Tibial nerve (tissue), 4 donors: ENCODE measurements around the gene ZNF772.

Experiments
- CTCF ChIP-seq, 5 experiments: fragments of 200-600 bp in 3 of 5; fragments of 450-650 bp in 2 of 5; sonication (generic) in 3 of 5; IDR thresholded peaks; one replicate each; pipeline ENCODE4 v1.5.1; 2016 to 2019; ENCODE audit warnings: antibody characterized with exemption in 5 of 5, mild to moderate bottlenecking in 3 of 5, moderate library complexity in 2 of 5
- EP300 ChIP-seq, 2 donors: sonication (generic); formaldehyde crosslinking; IDR thresholded peaks; one replicate each; pipeline ENCODE4 v1.6.1; 2017; ENCODE audit warnings: antibody characterized with exemption in 2 of 2, mild to moderate bottlenecking in 1 of 2
- POLR2A ChIP-seq, 2 donors: fragments of 450-650 bp; IDR thresholded peaks; one replicate each; pipeline ENCODE4 v1.6.1; 2017; ENCODE audit warnings: antibody characterized with exemption in 2 of 2, mild to moderate bottlenecking in 2 of 2, moderate library complexity in 2 of 2

DNA sequence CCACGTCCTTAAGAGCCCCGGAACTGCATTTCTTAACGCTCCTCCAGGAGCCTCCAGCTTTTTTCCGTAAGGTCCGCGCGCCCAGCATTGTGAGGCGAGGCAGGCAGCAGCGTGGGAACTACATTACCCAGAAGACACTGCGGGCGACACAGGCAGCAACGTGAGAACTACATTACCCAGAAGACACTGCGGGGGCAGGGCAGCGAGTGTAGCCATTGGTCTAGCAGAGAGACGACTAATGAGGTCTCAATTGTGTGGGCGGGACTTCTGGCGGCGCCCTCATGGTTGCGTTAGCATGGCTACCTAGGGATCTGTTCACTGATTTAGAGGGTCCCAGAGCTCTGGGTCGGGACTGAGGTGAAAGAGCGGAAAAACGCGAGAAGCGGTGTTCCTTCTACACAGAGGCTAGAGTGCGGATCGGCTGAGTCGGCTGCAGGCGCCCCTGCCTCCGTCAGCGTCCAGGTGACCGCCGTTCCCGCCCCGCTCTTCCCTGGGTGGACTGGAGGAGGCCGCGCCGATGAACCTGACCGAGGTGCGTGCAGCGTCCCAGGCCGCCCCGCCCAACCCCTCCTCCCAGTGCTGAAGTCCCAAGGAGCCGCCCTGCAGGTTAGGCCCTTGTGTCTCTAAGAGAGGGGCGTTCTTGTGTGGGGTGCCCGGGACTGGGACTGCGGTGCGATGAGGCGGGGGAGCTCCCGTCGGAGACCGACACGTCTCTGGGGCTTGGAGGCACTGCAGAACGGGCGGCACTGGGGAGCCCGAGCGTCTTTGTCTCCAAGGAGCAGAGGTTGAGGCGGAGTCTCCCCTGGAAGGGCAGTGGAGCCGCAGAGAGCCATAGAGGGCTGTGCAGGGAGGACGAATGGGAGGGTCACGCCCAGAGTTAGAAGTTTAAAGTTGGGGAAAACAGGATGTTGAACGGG is 42.0 kb downstream of the ZNF772 start, which contains the start of gene ZNF749:
- no peak for TF ChIP-seq POLR2A (IDR thresholded peaks at IDR 0.05)
- no peak for TF ChIP-seq CTCF (IDR thresholded peaks at IDR 0.05)
- TF ChIP-seq EP300 (IDR thresholded peaks at IDR 0.05), result peak; percentile 78 to 80
